HepG2 (cell line): Measurements from ENCODE around the gene ICE2. TPM values are rescaled to one million over a fixed set of nuclear protein-coding genes. Genes with fewer than 3 reads are reported as not detected.

Experiments used
- ARNT2 ChIP-seq: sonication (generic); formaldehyde crosslinking; IDR thresholded peaks from 2 replicates; pipeline ENCODE4 v1.8.0; 2022; ENCODE audit warnings: mild to moderate bottlenecking, low read depth, missing genetic modification reagents, moderate library complexity
- CHCHD3 ChIP-seq: sonication (generic); formaldehyde crosslinking; IDR thresholded peaks from 2 replicates; pipeline ENCODE4 v1.8.0; 2022; ENCODE audit warnings: mild to moderate bottlenecking, missing genetic modification reagents, moderate library complexity
- EHMT2 ChIP-seq: fragments of 200-600 bp; sonication (generic); IDR thresholded peaks from 2 replicates; pipeline ENCODE4 v1.7.0; 2017; ENCODE audit warnings: antibody characterized with exemption, low read depth, low read length, borderline replicate concordance
- KAT2B ChIP-seq: fragments of 150-350 bp; IDR thresholded peaks from 2 replicates; pipeline ENCODE4 v1.6.1; 2014; ENCODE audit warnings: low read depth, low read length, borderline replicate concordance
- KDM1A ChIP-seq: IDR thresholded peaks from 2 replicates; pipeline ENCODE4 v1.6.1; 2016; ENCODE audit warnings: missing compliant biosample characterization
- KLF13 ChIP-seq: sonication (generic); formaldehyde crosslinking; IDR thresholded peaks from 2 replicates; pipeline ENCODE4 v1.4.0; 2020; ENCODE audit warnings: mild to moderate bottlenecking, missing genetic modification reagents
- KLF16 ChIP-seq, 2 experiments: sonication (generic) in 1 of 2; formaldehyde crosslinking in 1 of 2; IDR thresholded peaks; 2 replicates each; pipeline versions ENCODE4 v1.6.1 to v1.8.0; 2016 to 2023; ENCODE audit warnings: missing genetic modification reagents in 2 of 2, missing compliant biosample characterization in 1 of 2
- MXD4 ChIP-seq: IDR thresholded peaks from 2 replicates; pipeline ENCODE4 v1.6.1; 2016; ENCODE audit warnings: mild to moderate bottlenecking, missing biosample characterization, missing genetic modification reagents
- NR3C1 ChIP-seq: sonication (generic); formaldehyde crosslinking; IDR thresholded peaks from 2 replicates; pipeline ENCODE4 v1.4.0; 2020; ENCODE audit warnings: missing genetic modification reagents
- PLRG1 ChIP-seq: fragments of 450-650 bp; conservative IDR thresholded peaks from 2 replicates; pipeline ENCODE4 v1.6.1; 2016
- POGZ ChIP-seq: sonication (generic); formaldehyde crosslinking; IDR thresholded peaks from 2 replicates; pipeline ENCODE4 v1.4.0; 2020; ENCODE audit warnings: mild to moderate bottlenecking, missing genetic modification reagents
- TEAD3 ChIP-seq: optimal IDR thresholded peaks from 2 replicates; pipeline ENCODE3; 2016; ENCODE audit warnings: borderline replicate concordance
- TMF1 ChIP-seq: sonication (generic); formaldehyde crosslinking; IDR thresholded peaks from 2 replicates; pipeline ENCODE4 v1.8.1; 2022; ENCODE audit warnings: low read depth, missing genetic modification reagents
- WIZ ChIP-seq: sonication (generic); formaldehyde crosslinking; IDR thresholded peaks from 2 replicates; pipeline ENCODE4 v1.5.1; 2020; ENCODE audit warnings: mild to moderate bottlenecking, missing genetic modification reagents
- ZBTB20 ChIP-seq: sonication (generic); formaldehyde crosslinking; IDR thresholded peaks from 2 replicates; pipeline ENCODE4 v1.8.1; 2023; ENCODE audit warnings: missing genetic modification reagents, low read depth, mild to moderate bottlenecking, borderline replicate concordance
- ZNF143 ChIP-seq: sonication (generic); formaldehyde crosslinking; IDR thresholded peaks from 2 replicates; pipeline ENCODE4 v1.4.0; 2020; ENCODE audit warnings: missing genetic modification reagents
- ZNF260 ChIP-seq: sonication (generic); formaldehyde crosslinking; IDR thresholded peaks from 2 replicates; pipeline ENCODE4 v1.4.0; 2020; ENCODE audit warnings: missing genetic modification reagents, low read depth, mild to moderate bottlenecking, borderline replicate concordance
- ZNF337 ChIP-seq: sonication (generic); formaldehyde crosslinking; IDR thresholded peaks from 2 replicates; pipeline ENCODE4 v1.5.1; 2020; ENCODE audit warnings: missing genetic modification reagents, low read depth, mild to moderate bottlenecking, borderline replicate concordance
- ZNF496 ChIP-seq: sonication (generic); formaldehyde crosslinking; IDR thresholded peaks from 2 replicates; pipeline ENCODE4 v1.8.1; 2023; ENCODE audit warnings: mild to moderate bottlenecking, moderate library complexity, missing genetic modification reagents; ENCODE audit not compliant: insufficient replicate concordance
- ZNF746 ChIP-seq: sonication (generic); formaldehyde crosslinking; IDR thresholded peaks from 2 replicates; pipeline ENCODE4 v1.8.0; 2022; ENCODE audit warnings: mild to moderate bottlenecking, missing genetic modification reagents
- ZNF839 ChIP-seq: sonication (generic); formaldehyde crosslinking; IDR thresholded peaks from 2 replicates; pipeline ENCODE4 v1.4.0; 2020; ENCODE audit warnings: missing genetic modification reagents, mild to moderate bottlenecking, borderline replicate concordance
- polyA plus RNA-seq, 8 experiments: library from polyadenylated mRNA; depleted of rRNA in 3 of 8; stranded (reverse) in 7 of 8; unstranded in 1 of 8; fragments of >200 nt; fragmentation: Illumina TruSeq in 4 of 8; extraction: Trizol in 4 of 8; gene quantifications; 2 replicates each; pipeline versions ENCODE4 v1.2.1 to v1.2.3, GENCODE V29; 2011 to 2016; ENCODE audit warnings: low read depth in 4 of 8, missing spikeins in 1 of 8, mixed read lengths in 1 of 8; ENCODE audit not compliant: insufficient read depth in 1 of 8
- total RNA-seq, 5 experiments: library from RNA; depleted of rRNA; stranded (reverse); fragments of >200 nt; fragmentation: Illumina TruSeq; extraction: Trizol; gene quantifications; 2 replicates each; pipeline ENCODE4 v1.2.3, GENCODE V29; 2016; ENCODE audit warnings: low read depth in 1 of 5
- TF ChIP-seq, protein P1 (sequence below): sonication (generic); formaldehyde crosslinking; IDR thresholded peaks from 2 replicates; pipeline ENCODE4 v1.4.0; 2020; ENCODE audit warnings: missing genetic modification reagents, mild to moderate bottlenecking, borderline replicate concordance
- TF ChIP-seq, protein P2 (sequence below): sonication (generic); formaldehyde crosslinking; IDR thresholded peaks from 2 replicates; pipeline ENCODE4 v1.4.0; 2020; ENCODE audit warnings: missing genetic modification reagents, borderline replicate concordance
- TF ChIP-seq, protein P3 (sequence below): sonication (generic); formaldehyde crosslinking; IDR thresholded peaks from 2 replicates; pipeline ENCODE4 v1.4.0; 2020; ENCODE audit warnings: mild to moderate bottlenecking, missing genetic modification reagents
- TF ChIP-seq, protein P4 (sequence below): sonication (generic); formaldehyde crosslinking; IDR thresholded peaks from 2 replicates; pipeline ENCODE4 v1.5.0; 2020; ENCODE audit warnings: missing genetic modification reagents

The ICE2 gene
- total and polyA plus RNA-seq, 2 of the 13 experiments (the other 11 are each of a cell fraction or from before 2014, with no cell fraction given): 24.8 to 26.4 TPM

DNA sequence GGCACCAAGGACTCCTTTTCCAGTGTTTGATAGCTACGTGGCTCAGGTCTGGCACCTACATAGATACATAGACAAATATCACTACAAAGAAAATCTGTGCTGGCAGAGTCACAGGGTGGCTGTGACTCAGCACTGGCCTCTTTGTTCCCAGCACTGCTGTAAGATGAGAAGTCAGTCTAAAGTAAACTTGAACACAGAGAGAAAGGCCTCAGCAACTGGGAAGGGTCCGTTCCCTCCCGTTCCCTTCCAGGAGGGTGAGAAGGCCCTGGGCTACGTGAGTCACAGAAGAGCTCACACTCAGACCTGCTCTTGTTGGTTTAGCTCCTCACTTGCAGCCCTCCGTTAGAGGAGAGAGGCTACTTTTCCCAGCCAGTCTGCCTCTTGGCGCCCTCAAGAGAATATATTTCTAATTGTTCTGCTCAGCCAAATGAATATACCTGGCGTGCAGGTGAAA lies 104.3 kb downstream of the ICE2 start (continued):
- no peak for TF ChIP-seq TMF1 (CRISPR knock-in tag)
- no peak for TF ChIP-seq KDM1A (CRISPR knock-in tag)
- no peak for TF ChIP-seq KAT2B
- TF ChIP-seq PLRG1: no peak
- TF ChIP-seq, protein P1, sequence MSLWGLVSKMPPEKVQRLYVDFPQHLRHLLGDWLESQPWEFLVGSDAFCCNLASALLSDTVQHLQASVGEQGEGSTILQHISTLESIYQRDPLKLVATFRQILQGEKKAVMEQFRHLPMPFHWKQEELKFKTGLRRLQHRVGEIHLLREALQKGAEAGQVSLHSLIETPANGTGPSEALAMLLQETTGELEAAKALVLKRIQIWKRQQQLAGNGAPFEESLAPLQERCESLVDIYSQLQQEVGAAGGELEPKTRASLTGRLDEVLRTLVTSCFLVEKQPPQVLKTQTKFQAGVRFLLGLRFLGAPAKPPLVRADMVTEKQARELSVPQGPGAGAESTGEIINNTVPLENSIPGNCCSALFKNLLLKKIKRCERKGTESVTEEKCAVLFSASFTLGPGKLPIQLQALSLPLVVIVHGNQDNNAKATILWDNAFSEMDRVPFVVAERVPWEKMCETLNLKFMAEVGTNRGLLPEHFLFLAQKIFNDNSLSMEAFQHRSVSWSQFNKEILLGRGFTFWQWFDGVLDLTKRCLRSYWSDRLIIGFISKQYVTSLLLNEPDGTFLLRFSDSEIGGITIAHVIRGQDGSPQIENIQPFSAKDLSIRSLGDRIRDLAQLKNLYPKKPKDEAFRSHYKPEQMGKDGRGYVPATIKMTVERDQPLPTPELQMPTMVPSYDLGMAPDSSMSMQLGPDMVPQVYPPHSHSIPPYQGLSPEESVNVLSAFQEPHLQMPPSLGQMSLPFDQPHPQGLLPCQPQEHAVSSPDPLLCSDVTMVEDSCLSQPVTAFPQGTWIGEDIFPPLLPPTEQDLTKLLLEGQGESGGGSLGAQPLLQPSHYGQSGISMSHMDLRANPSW (CRISPR knock-in tag): 0 out of 2 replicates have a peak, but pooled peaks have one; percentile 50
- no peak for TF ChIP-seq ZNF839
- TF ChIP-seq POGZ (CRISPR knock-in tag): peak; percentile 82
- TF ChIP-seq KLF16 (CRISPR knock-in tag; IDR thresholded peaks at IDR 0.05): no peak; a peak in 1 of 4 replicates
- TF ChIP-seq ZNF496 (CRISPR knock-in tag): no peak
- TF ChIP-seq ZNF260 (CRISPR knock-in tag): no peak
- TF ChIP-seq KLF13 (CRISPR knock-in tag): no peak
- TF ChIP-seq WIZ (CRISPR knock-in tag): no peak
- peak; percentile 54; the same call in 1 of the 2 replicates for TF ChIP-seq ZNF746 (CRISPR knock-in tag)
- TF ChIP-seq MXD4 (CRISPR knock-in tag): peak; percentile 37; the same call in 1 of the 2 replicates
- TF ChIP-seq, protein P2, sequence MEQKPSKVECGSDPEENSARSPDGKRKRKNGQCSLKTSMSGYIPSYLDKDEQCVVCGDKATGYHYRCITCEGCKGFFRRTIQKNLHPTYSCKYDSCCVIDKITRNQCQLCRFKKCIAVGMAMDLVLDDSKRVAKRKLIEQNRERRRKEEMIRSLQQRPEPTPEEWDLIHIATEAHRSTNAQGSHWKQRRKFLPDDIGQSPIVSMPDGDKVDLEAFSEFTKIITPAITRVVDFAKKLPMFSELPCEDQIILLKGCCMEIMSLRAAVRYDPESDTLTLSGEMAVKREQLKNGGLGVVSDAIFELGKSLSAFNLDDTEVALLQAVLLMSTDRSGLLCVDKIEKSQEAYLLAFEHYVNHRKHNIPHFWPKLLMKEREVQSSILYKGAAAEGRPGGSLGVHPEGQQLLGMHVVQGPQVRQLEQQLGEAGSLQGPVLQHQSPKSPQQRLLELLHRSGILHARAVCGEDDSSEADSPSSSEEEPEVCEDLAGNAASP (CRISPR knock-in tag): peak; percentile 79; the same call in 1 of the 2 replicates
- TF ChIP-seq CHCHD3 (CRISPR knock-in tag): no peak
- TF ChIP-seq NR3C1 (CRISPR knock-in tag): no peak
- no peak for TF ChIP-seq ZNF337 (CRISPR knock-in tag)
- TF ChIP-seq, protein P3, sequence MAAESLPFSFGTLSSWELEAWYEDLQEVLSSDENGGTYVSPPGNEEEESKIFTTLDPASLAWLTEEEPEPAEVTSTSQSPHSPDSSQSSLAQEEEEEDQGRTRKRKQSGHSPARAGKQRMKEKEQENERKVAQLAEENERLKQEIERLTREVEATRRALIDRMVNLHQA: no peak
- TF ChIP-seq TEAD3 (CRISPR knock-in tag): peak; percentile 74
- TF ChIP-seq ZNF143 (CRISPR knock-in tag): no peak
- TF ChIP-seq, protein P4, sequence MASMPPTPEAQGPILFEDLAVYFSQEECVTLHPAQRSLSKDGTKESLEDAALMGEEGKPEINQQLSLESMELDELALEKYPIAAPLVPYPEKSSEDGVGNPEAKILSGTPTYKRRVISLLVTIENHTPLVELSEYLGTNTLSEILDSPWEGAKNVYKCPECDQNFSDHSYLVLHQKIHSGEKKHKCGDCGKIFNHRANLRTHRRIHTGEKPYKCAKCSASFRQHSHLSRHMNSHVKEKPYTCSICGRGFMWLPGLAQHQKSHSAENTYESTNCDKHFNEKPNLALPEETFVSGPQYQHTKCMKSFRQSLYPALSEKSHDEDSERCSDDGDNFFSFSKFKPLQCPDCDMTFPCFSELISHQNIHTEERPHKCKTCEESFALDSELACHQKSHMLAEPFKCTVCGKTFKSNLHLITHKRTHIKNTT (CRISPR knock-in tag): no peak
- TF ChIP-seq ZBTB20 (CRISPR knock-in tag): peak; percentile 36; the same call in 1 of the 2 replicates
- no peak for TF ChIP-seq ARNT2 (CRISPR knock-in tag)
- no peak for TF ChIP-seq EHMT2
